CD4-positive, alpha-beta T cell (primary cell): ENCODE data around the gene PAIP1. TPM values are rescaled to one million over a fixed set of nuclear protein-coding genes. Genes with fewer than 3 reads are reported as not detected.

Experiments
- ATAC-seq: fragments of 200-7000 bp; cut with Tn5 transposase; one replicate; pipeline ENCODE4 v1.10.0; 2022; ENCODE audit warnings: mild to moderate bottlenecking; ENCODE audit not compliant: poor library complexity
- CTCF ChIA-PET: fragments of 350-600 bp; sonication (Branson Sonifier 250); formaldehyde crosslinking; loops from one replicate; lab custom pipeline; 2021; ENCODE audit warnings: antibody characterized with exemption, inconsistent platforms; lab: Charles Lee
- POLR2A ChIA-PET: fragments of 350-600 bp; sonication (Branson Sonifier 250); formaldehyde crosslinking; loops from one replicate; lab custom pipeline; 2021; ENCODE audit warnings: antibody characterized with exemption, inconsistent platforms; lab: Charles Lee
- DNase-seq, 14 experiments: peaks; one replicate each; pipeline ENCODE4 v3.0.0-alpha.2; 2013 to 2020; ENCODE audit warnings: mixed read lengths in 2 of 14
- H3K27ac ChIP-seq, 2 donors: one replicate each; pipeline versions ENCODE4 v1.5.1 to v1.7.0; 2013; ENCODE audit warnings: low read length in 2 of 2, low read depth in 1 of 2, mild to moderate bottlenecking in 1 of 2
- H3K27me3 ChIP-seq, 2 experiments: 1 replicate in 1 of 2; 2 replicates in 1 of 2; pipeline versions ENCODE4 v1.6.1 to v1.7.0; 2013; ENCODE audit warnings: low read length in 2 of 2, control low read depth in 1 of 2, mild to moderate bottlenecking in 1 of 2, moderate library complexity in 1 of 2; ENCODE audit not compliant: insufficient read depth in 2 of 2, control insufficient read depth in 1 of 2
- H3K36me3 ChIP-seq: one replicate; pipeline ENCODE4 v1.6.1; 2013; ENCODE audit warnings: low read length, control low read depth; ENCODE audit not compliant: insufficient read depth
- H3K4me1 ChIP-seq: one replicate; pipeline ENCODE4 v1.6.1; 2013; ENCODE audit warnings: low read length, control low read depth; ENCODE audit not compliant: insufficient read depth
- H3K4me3 ChIP-seq: one replicate; pipeline ENCODE4 v1.5.1; 2013; ENCODE audit warnings: mild to moderate bottlenecking, low read length, moderate library complexity
- H3K9me3 ChIP-seq, 2 experiments: 1 replicate in 1 of 2; 2 replicates in 1 of 2; pipeline versions ENCODE4 v1.6.1 to v1.7.0; 2013; ENCODE audit warnings: low read length in 2 of 2, mild to moderate bottlenecking in 2 of 2, control low read depth in 1 of 2, moderate library complexity in 1 of 2; ENCODE audit not compliant: control insufficient read depth in 1 of 2, insufficient read depth in 1 of 2
- H3K27ac Mint-ChIP-seq: one replicate; pipeline ENCODE4 v1.8.0; 2020; ENCODE audit warnings: mixed read lengths
- H3K27me3 Mint-ChIP-seq: one replicate; pipeline ENCODE4 v1.8.0; 2021; ENCODE audit warnings: mixed read lengths
- H3K36me3 Mint-ChIP-seq: one replicate; pipeline ENCODE4 v1.8.0; 2021; ENCODE audit warnings: low read depth, mixed read lengths
- H3K4me1 Mint-ChIP-seq: one replicate; pipeline ENCODE4 v1.8.0; 2021; ENCODE audit warnings: low read depth, mixed read lengths
- H3K4me3 Mint-ChIP-seq: one replicate; pipeline ENCODE4 v1.8.0; 2020; ENCODE audit warnings: mild to moderate bottlenecking, mixed read lengths
- H3K9me3 Mint-ChIP-seq: one replicate; pipeline ENCODE4 v1.8.0; 2020; ENCODE audit warnings: mixed read lengths
- intact Hi-C, 2 experiments: fragments of 100-400 bp; cut with DNase I in 1 of 2; cut with micrococcal nuclease in 1 of 2; formaldehyde crosslinking; loops; one replicate each; pipeline versions ENCODE4 v1.15.1 to v1.9.0; 2023 to 2025; cut with DNase I, micrococcal nuclease
- polyA plus RNA-seq, 2 donors: library from polyadenylated mRNA; unstranded; fragments of 120-200 nt; gene quantifications; one replicate each; pipeline ENCODE4 v1.2.1, GENCODE V29; 2013
- total RNA-seq, 174 experiments: library from RNA in 2 of 174; stranded (reverse) in 2 of 174; gene quantifications; one replicate each; pipeline ENCODE4 v1.2.3 and lab custom pipeline; 2021 to 2026
- TF ChIP-seq, protein P1 (sequence below): fragments of 200-600 bp; IDR thresholded peaks from one replicate; pipeline ENCODE4 v1.8.0; 2022; ENCODE audit warnings: antibody characterized with exemption, mild to moderate bottlenecking

PAIP1 gene, protein sequence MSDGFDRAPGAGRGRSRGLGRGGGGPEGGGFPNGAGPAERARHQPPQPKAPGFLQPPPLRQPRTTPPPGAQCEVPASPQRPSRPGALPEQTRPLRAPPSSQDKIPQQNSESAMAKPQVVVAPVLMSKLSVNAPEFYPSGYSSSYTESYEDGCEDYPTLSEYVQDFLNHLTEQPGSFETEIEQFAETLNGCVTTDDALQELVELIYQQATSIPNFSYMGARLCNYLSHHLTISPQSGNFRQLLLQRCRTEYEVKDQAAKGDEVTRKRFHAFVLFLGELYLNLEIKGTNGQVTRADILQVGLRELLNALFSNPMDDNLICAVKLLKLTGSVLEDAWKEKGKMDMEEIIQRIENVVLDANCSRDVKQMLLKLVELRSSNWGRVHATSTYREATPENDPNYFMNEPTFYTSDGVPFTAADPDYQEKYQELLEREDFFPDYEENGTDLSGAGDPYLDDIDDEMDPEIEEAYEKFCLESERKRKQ
- total RNA-seq = 10 to 100 TPM; 33.9 to 35.1 TPM
- polyA plus RNA-seq (2013, experiment 1 of 2) = 31.1 TPM
- 35.9 TPM for polyA plus RNA-seq (2013, experiment 2 of 2)
- 35.0 to 93.8 (median 53.4) reads per million in 172 experiments for total RNA-seq (lab: John Stamatoyannopoulos, UW)

DNA sequence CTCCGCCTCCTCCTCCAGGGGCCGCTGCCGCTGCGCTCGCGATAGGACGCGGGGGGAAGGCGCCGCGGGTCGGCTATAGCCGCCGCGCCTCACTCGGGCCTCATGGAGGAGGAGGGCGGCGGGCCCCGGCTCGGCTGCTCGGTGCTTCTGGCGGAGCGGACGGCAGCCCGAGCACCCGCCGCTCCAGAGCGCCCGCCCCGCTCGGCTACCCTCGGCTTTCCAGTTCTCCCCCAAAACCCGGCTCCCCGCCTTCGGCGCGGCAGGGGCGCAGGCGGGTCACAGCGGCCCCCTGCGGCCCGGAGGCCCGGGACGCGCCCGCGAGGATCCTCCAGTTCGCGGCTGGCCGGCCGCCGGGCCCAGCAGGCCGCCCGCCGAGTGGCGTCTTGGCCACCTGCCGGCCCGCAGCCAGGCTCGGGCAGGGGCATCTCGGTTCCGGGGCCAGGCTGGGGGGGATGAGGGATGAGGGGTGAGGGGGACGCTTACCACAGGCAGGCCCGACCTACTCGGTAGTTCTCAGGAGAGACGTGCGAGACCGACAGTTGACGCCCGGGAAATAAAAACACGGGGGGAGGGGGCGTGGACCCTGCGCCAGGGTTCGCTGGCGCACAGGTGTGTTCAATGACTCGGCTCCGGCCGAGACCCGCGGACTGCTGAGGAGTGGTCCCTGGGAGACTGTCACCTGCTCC lies at the start of gene PAIP1:
Gene PAIP1, minus strand, starts transcription at position 221 of the 686 bp plus-strand sequence. CDS start 231 bp downstream, outside the sequence.
- ATAC-seq = peak; percentile 82
- H3K36me3 Mint-ChIP-seq = peaks cover 6% of the 10 kb centered on the region
- H3K4me1 ChIP-seq = peaks cover 27% of the 10 kb centered on the region
- intact Hi-C loops = loop anchor here (1.0 to 10.0 kb wide), 8 partner anchors 42 to 1250 kb away; partner anchors contain the start of genes HMGCS1 (in 2 of the 2), C5orf34 (in 1 of the 2), MRPS30 (in 1 of the 2) and NNT (in 1 of the 2)
- H3K4me1 Mint-ChIP-seq = peaks cover 6% of the 10 kb centered on the region
- TF ChIP-seq, protein P1, sequence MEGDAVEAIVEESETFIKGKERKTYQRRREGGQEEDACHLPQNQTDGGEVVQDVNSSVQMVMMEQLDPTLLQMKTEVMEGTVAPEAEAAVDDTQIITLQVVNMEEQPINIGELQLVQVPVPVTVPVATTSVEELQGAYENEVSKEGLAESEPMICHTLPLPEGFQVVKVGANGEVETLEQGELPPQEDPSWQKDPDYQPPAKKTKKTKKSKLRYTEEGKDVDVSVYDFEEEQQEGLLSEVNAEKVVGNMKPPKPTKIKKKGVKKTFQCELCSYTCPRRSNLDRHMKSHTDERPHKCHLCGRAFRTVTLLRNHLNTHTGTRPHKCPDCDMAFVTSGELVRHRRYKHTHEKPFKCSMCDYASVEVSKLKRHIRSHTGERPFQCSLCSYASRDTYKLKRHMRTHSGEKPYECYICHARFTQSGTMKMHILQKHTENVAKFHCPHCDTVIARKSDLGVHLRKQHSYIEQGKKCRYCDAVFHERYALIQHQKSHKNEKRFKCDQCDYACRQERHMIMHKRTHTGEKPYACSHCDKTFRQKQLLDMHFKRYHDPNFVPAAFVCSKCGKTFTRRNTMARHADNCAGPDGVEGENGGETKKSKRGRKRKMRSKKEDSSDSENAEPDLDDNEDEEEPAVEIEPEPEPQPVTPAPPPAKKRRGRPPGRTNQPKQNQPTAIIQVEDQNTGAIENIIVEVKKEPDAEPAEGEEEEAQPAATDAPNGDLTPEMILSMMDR = peak; percentile 59
- ChIA-PET POLR2A (interaction anchor here (0.6 to 10.5 kb wide), 10 partner anchors 11 to 563 kb away, joined by 3 to 163 read pairs (median 4); partner anchors contain the start of genes HMGCS1, NNT, TMEM267 and ZNF131), CTCF (interaction anchor here (1.0 to 2.7 kb wide), 5 partner anchors 42 to 73 kb away, joined by 3 to 25 read pairs (median 3); partner anchors contain the start of genes C5orf34, NNT and TMEM267)
- peak within 1 kb of the TSS; percentile 96 for H3K4me3 ChIP-seq
- H3K27me3 ChIP-seq = no peaks in the 10 kb centered on the region
- peak within 1 kb of the TSS; percentile 97 for H3K4me3 Mint-ChIP-seq
- DNase-seq = peak; percentile 65 to 93 (median 78)
- H3K27ac Mint-ChIP-seq = peak within 1 kb of the TSS; percentile 94
- H3K9me3 Mint-ChIP-seq = no peaks in the 10 kb centered on the region
- H3K27me3 Mint-ChIP-seq = peaks cover 11% of the 10 kb centered on the region
- H3K9me3 ChIP-seq = no peaks in the 10 kb centered on the region
- H3K27ac ChIP-seq = peak within 1 kb of the TSS; percentile 85 to 89
- peaks cover 29% of the 10 kb centered on the region for H3K36me3 ChIP-seq

DNA sequence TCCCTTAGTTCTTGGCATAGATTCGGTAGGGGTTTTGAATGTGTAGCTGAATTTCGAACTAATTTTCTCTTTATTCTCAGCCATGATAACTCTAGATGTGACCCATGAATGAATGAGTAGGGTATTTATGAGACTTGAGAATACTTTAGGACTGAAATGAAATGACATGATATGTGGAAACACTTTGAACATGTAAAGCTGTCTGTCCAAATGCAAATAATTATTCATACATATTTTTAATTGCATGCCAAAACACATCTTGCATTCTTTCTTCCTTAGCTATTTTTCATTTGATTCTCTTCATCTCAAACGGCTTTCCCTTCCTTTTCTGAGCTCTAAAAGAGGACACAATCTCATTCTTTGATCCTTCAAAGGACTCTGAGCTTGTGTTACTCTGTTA lies 49.5 kb upstream of the PAIP1 start:
- Histone ChIP-seq H3K36me3 (peaks cover 27% of the 10 kb centered on the region), H3K4me3 (no peak overlapping the region), H3K27me3 (no peaks in the 10 kb centered on the region), H3K27ac (no peak overlapping the region), H3K4me1 (peaks cover 31% of the 10 kb centered on the region), H3K9me3 (no peaks in the 10 kb centered on the region)
- TF ChIP-seq, protein P1 = no peak
- DNase-seq (no peak), ATAC-seq (no peak)
- POLR2A ChIA-PET = interaction anchor here (0.9 kb wide), 1 partner anchor 655 kb away, joined by 3 read pairs; no protein-coding TSS in a partner anchor
- intact Hi-C loops = loop anchor here in 1 of 2 experiments (10.0 kb wide), 1 partner anchor 92 kb away; the partner anchor contains the start of gene C5orf34
- H3K4me1 Mint-ChIP-seq = peaks cover 69% of the 10 kb centered on the region
- H3K36me3 Mint-ChIP-seq = peaks cover 67% of the 10 kb centered on the region
- peak overlapping the region; percentile 1 for H3K4me3 Mint-ChIP-seq
- peak overlapping the region; percentile 64 for H3K27ac Mint-ChIP-seq
- no peaks in the 10 kb centered on the region for H3K9me3 Mint-ChIP-seq
- no peaks in the 10 kb centered on the region for H3K27me3 Mint-ChIP-seq
- CTCF ChIA-PET = interaction anchor here (0.9 to 1.0 kb wide), 2 partner anchors 25 to 717 kb away, joined by 3 to 4 read pairs; no protein-coding TSS in a partner anchor
